Measurements from ENCODE around the gene LETM1. TPM values are rescaled to one million over a fixed set of nuclear protein-coding genes. Genes with fewer than 3 reads are reported as not detected.

Gene LETM1
- total and polyA plus RNA-seq, 2 of the 13 experiments (the other 11 are each of a cell fraction or from before 2014, with no cell fraction given): 9.7 to 41.6 TPM

DNA sequence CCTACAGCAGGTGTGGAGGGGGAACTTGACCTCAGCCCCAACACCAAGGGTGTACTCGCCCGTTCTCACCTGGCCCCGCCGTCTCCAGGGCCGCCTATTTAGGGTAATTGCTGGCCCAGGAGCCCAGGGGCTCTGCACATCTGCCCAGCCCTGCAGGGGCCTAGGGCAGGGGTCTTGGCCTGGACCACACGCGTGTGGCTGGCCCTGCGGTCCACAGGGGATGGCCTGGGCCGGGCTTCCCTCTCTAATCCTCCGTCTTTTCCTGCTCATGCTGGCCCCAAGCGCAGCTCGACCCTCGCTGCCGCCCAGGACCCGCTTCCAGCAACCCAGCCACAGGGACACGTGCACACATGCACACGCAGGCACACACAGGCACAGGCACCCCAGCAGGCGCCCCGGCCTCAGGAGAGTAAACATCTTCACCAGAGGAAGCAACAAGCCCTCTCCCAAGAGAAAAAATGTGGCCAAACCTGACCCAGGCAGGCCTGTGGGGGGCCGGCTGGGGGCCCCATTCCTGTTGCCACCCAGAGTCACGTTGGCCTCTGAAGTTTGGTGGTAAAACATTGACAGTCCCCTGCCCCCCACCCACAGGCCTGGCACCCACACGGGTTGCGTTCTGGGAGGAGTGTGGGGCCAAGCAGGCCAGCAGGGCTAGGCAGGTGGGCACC, 87.5 kb downstream of the LETM1 start (continued):
- 0 out of 2 replicates have a peak, but pooled peaks have one; percentile 0 for TF ChIP-seq THRA (CRISPR knock-in tag; IDR thresholded peaks at IDR 0.05; ENCODE audit: borderline replicate concordance)
- TF ChIP-seq AHR (CRISPR knock-in tag; IDR thresholded peaks at IDR 0.05): no peak
- no peak for TF ChIP-seq PRPF4 (IDR thresholded peaks at IDR 0.05; ENCODE audit: low read depth, low read length, poor library complexity, severe bottlenecking)
- no peak for TF ChIP-seq SRSF9 (IDR thresholded peaks at IDR 0.05; ENCODE audit: borderline replicate concordance, insufficient read depth, low read depth, low read length, poor library complexity, severe bottlenecking)
- peak; percentile 93 for TF ChIP-seq ARNTL (CRISPR knock-in tag; IDR thresholded peaks at IDR 0.05)
- peak; percentile 61; the same call in 1 of the 2 replicates for TF ChIP-seq KDM2A (CRISPR knock-in tag; IDR thresholded peaks at IDR 0.05; ENCODE audit: borderline replicate concordance, low read depth)
- TF ChIP-seq RAD21 (CRISPR knock-in tag; IDR thresholded peaks at IDR 0.05): no peak
- TF ChIP-seq GATAD1 (CRISPR knock-in tag; IDR thresholded peaks at IDR 0.05): no peak
- no peak for TF ChIP-seq ZNF251 (CRISPR knock-in tag; IDR thresholded peaks at IDR 0.05)
- TF ChIP-seq, protein P1, sequence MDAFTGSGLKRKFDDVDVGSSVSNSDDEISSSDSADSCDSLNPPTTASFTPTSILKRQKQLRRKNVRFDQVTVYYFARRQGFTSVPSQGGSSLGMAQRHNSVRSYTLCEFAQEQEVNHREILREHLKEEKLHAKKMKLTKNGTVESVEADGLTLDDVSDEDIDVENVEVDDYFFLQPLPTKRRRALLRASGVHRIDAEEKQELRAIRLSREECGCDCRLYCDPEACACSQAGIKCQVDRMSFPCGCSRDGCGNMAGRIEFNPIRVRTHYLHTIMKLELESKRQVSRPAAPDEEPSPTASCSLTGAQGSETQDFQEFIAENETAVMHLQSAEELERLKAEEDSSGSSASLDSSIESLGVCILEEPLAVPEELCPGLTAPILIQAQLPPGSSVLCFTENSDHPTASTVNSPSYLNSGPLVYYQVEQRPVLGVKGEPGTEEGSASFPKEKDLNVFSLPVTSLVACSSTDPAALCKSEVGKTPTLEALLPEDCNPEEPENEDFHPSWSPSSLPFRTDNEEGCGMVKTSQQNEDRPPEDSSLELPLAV (CRISPR knock-in tag; conservative IDR thresholded peaks at IDR 0.05; ENCODE audit: low read depth): no peak
- TF ChIP-seq MED1 (CRISPR knock-in tag; IDR thresholded peaks at IDR 0.05): peak; percentile 82
- no peak for TF ChIP-seq ZNF841 (CRISPR knock-in tag; IDR thresholded peaks at IDR 0.05; ENCODE audit: borderline replicate concordance)
- TF ChIP-seq TRIM22 (IDR thresholded peaks at IDR 0.05): no peak
- TF ChIP-seq SMC3 (IDR thresholded peaks at IDR 0.05; ENCODE audit: low read length): no peak
- TF ChIP-seq SP5 (CRISPR knock-in tag; IDR thresholded peaks at IDR 0.05; ENCODE audit: borderline replicate concordance, low read depth): peak; percentile 48; the same call in 1 of the 2 replicates
- TF ChIP-seq KDM6A (CRISPR knock-in tag; IDR thresholded peaks at IDR 0.05; ENCODE audit: low read depth): no peak
- peak; percentile 10; the same call in 1 of the 2 replicates for TF ChIP-seq ZMYM4 (CRISPR knock-in tag; IDR thresholded peaks at IDR 0.05)
- no peak for TF ChIP-seq ZNF121 (CRISPR knock-in tag; IDR thresholded peaks at IDR 0.05)
- TF ChIP-seq IRX3 (CRISPR knock-in tag; IDR thresholded peaks at IDR 0.05; ENCODE audit: borderline replicate concordance, low read depth): peak; percentile 68; the same call in 1 of the 2 replicates
- peak; percentile 33; the same call in 1 of the 2 replicates for TF ChIP-seq MTA1 (CRISPR knock-in tag; IDR thresholded peaks at IDR 0.05; ENCODE audit: borderline replicate concordance)
- TF ChIP-seq, protein P2, sequence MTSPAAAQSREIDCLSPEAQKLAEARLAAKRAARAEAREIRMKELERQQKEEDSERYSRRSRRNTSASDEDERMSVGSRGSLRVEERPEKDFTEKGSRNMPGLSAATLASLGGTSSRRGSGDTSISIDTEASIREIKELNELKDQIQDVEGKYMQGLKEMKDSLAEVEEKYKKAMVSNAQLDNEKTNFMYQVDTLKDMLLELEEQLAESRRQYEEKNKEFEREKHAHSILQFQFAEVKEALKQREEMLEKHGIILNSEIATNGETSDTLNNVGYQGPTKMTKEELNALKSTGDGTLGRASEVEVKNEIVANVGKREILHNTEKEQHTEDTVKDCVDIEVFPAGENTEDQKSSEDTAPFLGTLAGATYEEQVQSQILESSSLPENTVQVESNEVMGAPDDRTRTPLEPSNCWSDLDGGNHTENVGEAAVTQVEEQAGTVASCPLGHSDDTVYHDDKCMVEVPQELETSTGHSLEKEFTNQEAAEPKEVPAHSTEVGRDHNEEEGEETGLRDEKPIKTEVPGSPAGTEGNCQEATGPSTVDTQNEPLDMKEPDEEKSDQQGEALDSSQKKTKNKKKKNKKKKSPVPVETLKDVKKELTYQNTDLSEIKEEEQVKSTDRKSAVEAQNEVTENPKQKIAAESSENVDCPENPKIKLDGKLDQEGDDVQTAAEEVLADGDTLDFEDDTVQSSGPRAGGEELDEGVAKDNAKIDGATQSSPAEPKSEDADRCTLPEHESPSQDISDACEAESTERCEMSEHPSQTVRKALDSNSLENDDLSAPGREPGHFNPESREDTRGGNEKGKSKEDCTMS (CRISPR knock-in tag; conservative IDR thresholded peaks at IDR 0.05): no peak
- TF ChIP-seq ESRRA (CRISPR knock-in tag; IDR thresholded peaks at IDR 0.05; ENCODE audit: low read depth): no peak
- TF ChIP-seq ZNF543 (CRISPR knock-in tag; IDR thresholded peaks at IDR 0.05): 0 out of 2 replicates have a peak, but pooled peaks have one; percentile 22
- 0 out of 2 replicates have a peak, but pooled peaks have one; percentile 6 for TF ChIP-seq SPEN (CRISPR knock-in tag; IDR thresholded peaks at IDR 0.05; ENCODE audit: low read depth)
